H1 (cell line): ENCODE measurements around the gene SPTSSB. TPM values are rescaled to one million over a fixed set of nuclear protein-coding genes. Genes with fewer than 3 reads are reported as not detected.

Experiments used
- CTCF ChIA-PET: fragments of 300-600 bp; sonication (Branson Sonifier 250); formaldehyde crosslinking; loops from one replicate; lab custom pipeline; 2021; ENCODE audit not compliant: partially characterized antibody; lab: Charles Lee
- POLR2A ChIA-PET: fragments of 300-600 bp; sonication (Branson Sonifier 250); formaldehyde crosslinking; loops from one replicate; lab custom pipeline; 2021; ENCODE audit warnings: inconsistent platforms; ENCODE audit not compliant: partially characterized antibody; lab: Charles Lee
- DNase-seq, 2 experiments: peaks; one replicate each; pipeline versions ENCODE4 v3.0.0 to v3.0.0-alpha.2; 2010 to 2022; ENCODE audit warnings: low spot score in 2 of 2, low read depth in 1 of 2, mixed read lengths in 1 of 2
- FAIRE-seq: peaks from 2 replicates; lab custom pipeline; 2011; peaks lifted over from hg19 to GRCh38; lab: Jason Lieb, UNC
- H2AFZ ChIP-seq: 2 replicates; pipeline ENCODE4 v1.8.1; 2012; ENCODE audit warnings: low read length, inconsistent platforms
- H2AK5ac ChIP-seq: 2 replicates; pipeline ENCODE4 v1.6.1; 2013; ENCODE audit warnings: low read depth, low read length
- H2BK120ac ChIP-seq: replicated peaks from 2 replicates; pipeline ENCODE3; 2013; ENCODE audit warnings: low read depth, low read length, inconsistent platforms
- H2BK12ac ChIP-seq: 2 replicates; pipeline ENCODE4 v1.6.1; 2013; ENCODE audit warnings: low read depth, low read length
- H2BK15ac ChIP-seq: 2 replicates; pipeline ENCODE4 v1.6.1; 2013; ENCODE audit warnings: low read length
- H2BK20ac ChIP-seq: 2 replicates; pipeline ENCODE4 v1.6.1; 2013; ENCODE audit warnings: low read length
- H2BK5ac ChIP-seq: 2 replicates; pipeline ENCODE4 v1.6.1; 2013; ENCODE audit warnings: low read depth, low read length
- H3K14ac ChIP-seq: 2 replicates; pipeline ENCODE4 v1.6.1; 2013; ENCODE audit warnings: inconsistent platforms; ENCODE audit not compliant: insufficient read length
- H3K18ac ChIP-seq: 2 replicates; pipeline ENCODE4 v1.6.1; 2013; ENCODE audit warnings: low read length; ENCODE audit errors: extremely low read depth
- H3K23ac ChIP-seq: 2 replicates; pipeline ENCODE4 v1.6.1; 2013; ENCODE audit warnings: inconsistent platforms; ENCODE audit not compliant: insufficient read length
- H3K23me2 ChIP-seq: 2 replicates; pipeline ENCODE4 v1.6.1; 2013; ENCODE audit warnings: low read depth, low read length
- H3K27ac ChIP-seq: 2 replicates; pipeline ENCODE4 v1.6.1; 2011; ENCODE audit warnings: low read depth, low read length, inconsistent platforms
- H3K27me3 ChIP-seq, 4 experiments: replicated peaks in 1 of 4; 1 replicate in 1 of 4; 2 replicates in 3 of 4; pipeline versions ENCODE4 v1.6.1 to v1.8.1; 2011 to 2013; ENCODE audit warnings: low read length in 3 of 4, mild to moderate bottlenecking in 3 of 4, inconsistent platforms in 2 of 4, mixed read lengths in 2 of 4, moderate library complexity in 1 of 4; ENCODE audit not compliant: control insufficient read depth in 3 of 4, insufficient read depth in 3 of 4; ENCODE audit errors: extremely low read depth in 1 of 4
- H3K36me3 ChIP-seq, 4 experiments: 2 replicates each; pipeline versions ENCODE4 v1.6.1 to v1.8.1; 2011 to 2013; ENCODE audit warnings: mild to moderate bottlenecking in 4 of 4, low read length in 3 of 4, moderate library complexity in 2 of 4, control low read depth in 1 of 4, inconsistent platforms in 1 of 4; ENCODE audit not compliant: insufficient read depth in 4 of 4, control insufficient read depth in 2 of 4
- H3K4ac ChIP-seq: replicated peaks from 2 replicates; pipeline ENCODE3; 2013; ENCODE audit warnings: low read length, low read depth, mixed read lengths, inconsistent platforms; ENCODE audit not compliant: insufficient read length
- H3K4me1 ChIP-seq, 4 experiments: replicated peaks in 1 of 4; 1 replicate in 1 of 4; 2 replicates in 3 of 4; pipeline versions ENCODE4 v1.6.1 to v1.8.1; 2011 to 2013; ENCODE audit warnings: low read length in 3 of 4, inconsistent platforms in 2 of 4, mixed read lengths in 1 of 4; ENCODE audit not compliant: insufficient read depth in 4 of 4, control insufficient read depth in 3 of 4
- H3K4me2 ChIP-seq, 2 experiments: 2 replicates each; pipeline versions ENCODE4 v1.6.1 to v1.8.1; 2011 to 2013; ENCODE audit warnings: low read depth in 2 of 2, low read length in 2 of 2, control low read depth in 1 of 2, inconsistent platforms in 1 of 2, mild to moderate bottlenecking in 1 of 2; ENCODE audit not compliant: insufficient read depth in 1 of 2
- H3K4me3 ChIP-seq, 4 experiments: fragments of 200-600, 300-600 bp in 1 of 4; sonication (generic), shearing (Covaris generic), sonication (Bioruptor Twin) in 1 of 4; 2 replicates each; pipeline versions ENCODE4 v1.5.1 to v1.8.1; 2011 to 2016; ENCODE audit warnings: low read length in 4 of 4, low read depth in 3 of 4, control low read depth in 2 of 4, inconsistent platforms in 2 of 4, mild to moderate bottlenecking in 2 of 4, mixed read lengths in 1 of 4, moderate library complexity in 1 of 4; ENCODE audit not compliant: insufficient read depth in 2 of 4; ENCODE audit errors: extremely low read depth in 1 of 4
- H3K56ac ChIP-seq: replicated peaks from 2 replicates; pipeline ENCODE3; 2013; ENCODE audit warnings: low read depth, mild to moderate bottlenecking, mixed read lengths, low read length, inconsistent platforms; ENCODE audit not compliant: insufficient read length
- H3K79me1 ChIP-seq: 2 replicates; pipeline ENCODE4 v1.6.1; 2013; ENCODE audit warnings: low read depth, low read length, control low read depth
- H3K79me2 ChIP-seq, 2 experiments: 2 replicates each; pipeline versions ENCODE4 v1.6.1 to v1.8.1; 2012 to 2013; ENCODE audit warnings: low read length in 2 of 2, mild to moderate bottlenecking in 2 of 2, inconsistent platforms in 1 of 2; ENCODE audit not compliant: insufficient read depth in 2 of 2, control insufficient read depth in 1 of 2
- H3K9ac ChIP-seq, 4 experiments: replicated peaks in 1 of 4; 1 replicate in 1 of 4; 2 replicates in 3 of 4; pipeline versions ENCODE4 v1.6.1 to v1.8.1; 2011 to 2013; ENCODE audit warnings: low read depth in 3 of 4, low read length in 3 of 4, control low read depth in 2 of 4, mild to moderate bottlenecking in 2 of 4, moderate library complexity in 2 of 4, inconsistent platforms in 1 of 4; ENCODE audit errors: extremely low read depth in 1 of 4
- H3K9me3 ChIP-seq, 2 experiments: 2 replicates each; pipeline versions ENCODE4 v1.6.1 to v1.8.1; 2012 to 2013; ENCODE audit warnings: mild to moderate bottlenecking in 2 of 2, moderate library complexity in 2 of 2, control low read depth in 1 of 2, inconsistent platforms in 1 of 2, low read depth in 1 of 2, low read length in 1 of 2, mixed read lengths in 1 of 2; ENCODE audit not compliant: insufficient read depth in 2 of 2
- H4K20me1 ChIP-seq, 2 experiments: replicated peaks in 1 of 2; 2 replicates each; pipeline versions ENCODE3 to v1.8.1; 2011 to 2013; ENCODE audit warnings: inconsistent platforms in 2 of 2, low read length in 2 of 2, mild to moderate bottlenecking in 1 of 2; ENCODE audit not compliant: insufficient read depth in 2 of 2, control insufficient read depth in 1 of 2
- H4K5ac ChIP-seq: 2 replicates; pipeline ENCODE4 v1.6.1; 2013; ENCODE audit warnings: low read length, low read depth, mixed read lengths, inconsistent platforms; ENCODE audit not compliant: insufficient read length
- H4K8ac ChIP-seq: 2 replicates; pipeline ENCODE4 v1.8.0; 2013; ENCODE audit warnings: mild to moderate bottlenecking, moderate library complexity, low read length, inconsistent platforms; ENCODE audit not compliant: insufficient read depth; ENCODE audit errors: extremely low read depth
- H4K91ac ChIP-seq: replicated peaks from 2 replicates; pipeline ENCODE3; 2013; ENCODE audit warnings: low read length, mixed read lengths, inconsistent platforms; ENCODE audit not compliant: insufficient read length
- BRCA1 ChIP-seq: IDR thresholded peaks from 2 replicates; pipeline ENCODE4 v1.6.1; 2012; ENCODE audit warnings: low read depth, low read length, improper control_type of control experiment
- CHD2 ChIP-seq: IDR thresholded peaks from 2 replicates; pipeline ENCODE4 v1.6.1; 2012; ENCODE audit warnings: low read length, improper control_type of control experiment
- CTBP2 ChIP-seq: IDR thresholded peaks from 2 replicates; pipeline ENCODE4 v1.7.0; 2011; ENCODE audit warnings: borderline replicate concordance, mild to moderate bottlenecking, moderate library complexity, mixed read lengths, low read length; ENCODE audit not compliant: insufficient read depth, insufficient read length
- JUND ChIP-seq: IDR thresholded peaks from 2 replicates; pipeline ENCODE4 v1.6.1; 2011; ENCODE audit warnings: mild to moderate bottlenecking, improper control_type of control experiment, low read length
- RFX5 ChIP-seq: IDR thresholded peaks from 2 replicates; pipeline ENCODE4 v1.6.1; 2011; ENCODE audit warnings: low read depth, low read length, improper control_type of control experiment, borderline replicate concordance
- TEAD4 ChIP-seq: IDR thresholded peaks from 2 replicates; pipeline ENCODE4 v1.6.1; 2012; ENCODE audit warnings: low read depth, low read length, inconsistent platforms, mixed read lengths
- polyA plus RNA-seq, 7 experiments: library from polyadenylated mRNA; depleted of rRNA in 3 of 7; stranded (reverse) in 5 of 7; unstranded in 2 of 7; fragments of >200 nt in 5 of 7; fragments of 200-250 nt in 2 of 7; gene quantifications; 1 replicate in 5 of 7; 2 replicates in 1 of 7; 4 replicates in 1 of 7; pipeline versions ENCODE4 v1.2.1 to v1.2.3, GENCODE V29; 2011 to 2013; ENCODE audit warnings: missing spikeins in 2 of 7, mixed read lengths in 2 of 7
- total RNA-seq: library from RNA; stranded (reverse); fragmentation: NEBNext Ultra II Directional; extraction: Animal tissue kit (Norgen Biotek cat#: 25700); gene quantifications from 2 replicates; pipeline ENCODE4 v1.2.1, GENCODE V29; 2021
- TF ChIP-seq, protein P1 (sequence below): IDR thresholded peaks from 2 replicates; pipeline ENCODE4 v1.6.1; 2012; ENCODE audit warnings: low read length, inconsistent platforms

The SPTSSB gene
- total and polyA plus RNA-seq, 2 of the 8 experiments (the other 6 are each of a cell fraction or from before 2014, with no cell fraction given): 33.4 to 52.5 TPM

DNA sequence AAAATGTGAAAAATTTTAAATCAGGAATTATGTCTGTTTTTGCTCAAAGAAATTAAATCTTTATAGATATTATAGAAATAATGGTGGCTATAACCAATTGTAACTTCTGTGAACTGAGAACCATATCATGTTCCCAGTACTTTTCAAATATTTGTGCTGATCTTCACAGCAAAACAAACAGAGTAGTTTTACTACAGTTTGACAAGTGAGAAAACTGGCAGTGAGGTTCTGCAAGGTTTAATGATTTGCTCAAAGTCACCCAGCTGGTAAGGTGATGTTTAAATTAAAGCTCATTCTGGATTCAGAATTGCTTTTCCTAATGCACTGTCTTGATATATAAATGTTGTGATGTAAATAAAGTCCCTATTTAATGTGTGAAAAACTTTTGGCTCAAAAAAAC, 22.0 kb upstream of the SPTSSB start:
- no peak for TF ChIP-seq CTBP2
- TF ChIP-seq BRCA1: no peak
- TF ChIP-seq, protein P1, sequence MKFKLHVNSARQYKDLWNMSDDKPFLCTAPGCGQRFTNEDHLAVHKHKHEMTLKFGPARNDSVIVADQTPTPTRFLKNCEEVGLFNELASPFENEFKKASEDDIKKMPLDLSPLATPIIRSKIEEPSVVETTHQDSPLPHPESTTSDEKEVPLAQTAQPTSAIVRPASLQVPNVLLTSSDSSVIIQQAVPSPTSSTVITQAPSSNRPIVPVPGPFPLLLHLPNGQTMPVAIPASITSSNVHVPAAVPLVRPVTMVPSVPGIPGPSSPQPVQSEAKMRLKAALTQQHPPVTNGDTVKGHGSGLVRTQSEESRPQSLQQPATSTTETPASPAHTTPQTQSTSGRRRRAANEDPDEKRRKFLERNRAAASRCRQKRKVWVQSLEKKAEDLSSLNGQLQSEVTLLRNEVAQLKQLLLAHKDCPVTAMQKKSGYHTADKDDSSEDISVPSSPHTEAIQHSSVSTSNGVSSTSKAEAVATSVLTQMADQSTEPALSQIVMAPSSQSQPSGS: no peak
- no peak for TF ChIP-seq TEAD4
- TF ChIP-seq CHD2: no peak
- TF ChIP-seq JUND: no peak
- TF ChIP-seq RFX5: no peak
- TF ChIP-seq, all 59 proteins: peak for 0
- Histone ChIP-seq H3K27me3 (no peaks in the 10 kb centered on the region), H3K4ac (no peak overlapping the region), H3K9ac (no peak overlapping the region), H2AK5ac (no peak overlapping the region), H2BK120ac (no peak overlapping the region), H4K5ac (no peak overlapping the region), H3K18ac (no peak overlapping the region), H4K20me1 (no peaks in the 10 kb centered on the region), H3K23me2 (no peaks in the 10 kb centered on the region), H4K91ac (no peak overlapping the region), H2BK12ac (no peak overlapping the region), H3K23ac (no peak overlapping the region), H2BK5ac (no peak overlapping the region), H3K36me3 (no peaks in the 10 kb centered on the region), H3K14ac (no peak overlapping the region), H3K4me2 (no peak overlapping the region), H2BK15ac (no peak overlapping the region), H3K4me3 (no peak overlapping the region), H3K9me3 (no peaks in the 10 kb centered on the region), H3K4me1 (no peaks in the 10 kb centered on the region), H3K79me2 (no peaks in the 10 kb centered on the region), H4K8ac (no peak overlapping the region), H3K79me1 (no peaks in the 10 kb centered on the region), H3K56ac (no peak overlapping the region), H2AFZ (no peak overlapping the region), H2BK20ac (no peak overlapping the region), H3K27ac (no peak overlapping the region)
- POLR2A ChIA-PET: no interaction called here
- DNase-seq: no peak
- CTCF ChIA-PET: interaction anchor here (1.6 to 3.4 kb wide), 2 partner anchors 15 to 118 kb away, joined by 7 read pairs; no protein-coding TSS in a partner anchor
- FAIRE-seq: no peak
